ENCODE measurements around the gene MAB21L1.

The MAB21L1 gene

GRCh38 chr13:35479038-35479492 lies 2.6 kb upstream of the MAB21L1 start:
- DNase-seq, result no peak

- DNase-seq, result no peak
Measured at GRCh38 chr13:35478271-35479037, 2.0 kb upstream of the MAB21L1 start.

GRCh38 chr13:35477386-35477946 lies 977 bp upstream of the MAB21L1 start:
- no peak for DNase-seq

- no peak for DNase-seq
Measured at GRCh38 chr13:35475212-35475959, 1.1 kb downstream of the MAB21L1 start.

GRCh38 chr13:35474496-35475211 lies 1.8 kb downstream of the MAB21L1 start:
- DNase-seq, result no peak

GRCh38 chr13:35473802-35474201 lies 2.7 kb downstream of the MAB21L1 start:
- DNase-seq, result no peak

- no peak for DNase-seq
Measured at GRCh38 chr13:35473206-35473775, 3.2 kb downstream of the MAB21L1 start.

- DNase-seq, result no peak
Measured at GRCh38 chr13:35472323-35472881, 4.1 kb downstream of the MAB21L1 start.

- DNase-seq, result no peak
Measured at GRCh38 chr13:35471706-35472322, 4.7 kb downstream of the MAB21L1 start.

GRCh38 chr13:35470671-35471661 lies 5.5 kb downstream of the MAB21L1 start:
- DNase-seq, result no peak

GRCh38 chr13:35469806-35470525 lies 6.5 kb downstream of the MAB21L1 start:
- no peak for DNase-seq

GRCh38 chr13:35468195-35468594 lies 8.3 kb downstream of the MAB21L1 start:
- DNase-seq, result no peak

GRCh38 chr13:35465371-35465770 lies 11.1 kb downstream of the MAB21L1 start:
- no peak for DNase-seq

GRCh38 chr13:35460061-35460460 lies 16.4 kb downstream of the MAB21L1 start:
- no peak for DNase-seq

GRCh38 chr13:35457258-35457657 lies 19.2 kb downstream of the MAB21L1 start:
- DNase-seq, result no peak

- DNase-seq, result no peak
Measured at GRCh38 chr13:35455022-35455421, 21.5 kb downstream of the MAB21L1 start.

- no peak for DNase-seq
Measured at GRCh38 chr13:35449821-35450220, 26.7 kb downstream of the MAB21L1 start.

- no peak for DNase-seq
Measured at GRCh38 chr13:35448465-35448864, 28.0 kb downstream of the MAB21L1 start.
